ENCODE results near the gene TCEA3. TPM values are rescaled to one million over a fixed set of nuclear protein-coding genes. Genes with fewer than 3 reads are reported as not detected.
A peak's percentile ranks its signal among the peaks of the same experiment; 100 is the strongest.

The TCEA3 gene
- polyA plus RNA-seq (0.18 to 0.63 TPM (median 0.38 TPM) in 3 replicates), polyA minus RNA-seq (0.13 to 1.1 TPM in 2 of 3 replicates, not detected in the other)
- polyA plus RNA-seq (2011; ENCODE audit: low read depth), result 3.7 TPM
- 0.22 and 0.45 TPM in 2 replicates for polyA plus RNA-seq (2011; cell fraction: cytosol; rRNA removed)
- polyA plus RNA-seq (2011; cell fraction: nucleus; rRNA removed), result 0.93 and 1.5 TPM in 2 replicates
- polyA plus RNA-seq (2012; ENCODE audit: low replicate concordance), result 0.16 and 2.1 TPM in 2 replicates
- polyA minus RNA-seq (2011; cell fraction: cytosol; rRNA and poly(A)+ RNA removed), result not detected
- 0.93 TPM in 1 of 2 replicates, not detected in the other for polyA minus RNA-seq (2011; cell fraction: nucleus; rRNA and poly(A)+ RNA removed)

DNA sequence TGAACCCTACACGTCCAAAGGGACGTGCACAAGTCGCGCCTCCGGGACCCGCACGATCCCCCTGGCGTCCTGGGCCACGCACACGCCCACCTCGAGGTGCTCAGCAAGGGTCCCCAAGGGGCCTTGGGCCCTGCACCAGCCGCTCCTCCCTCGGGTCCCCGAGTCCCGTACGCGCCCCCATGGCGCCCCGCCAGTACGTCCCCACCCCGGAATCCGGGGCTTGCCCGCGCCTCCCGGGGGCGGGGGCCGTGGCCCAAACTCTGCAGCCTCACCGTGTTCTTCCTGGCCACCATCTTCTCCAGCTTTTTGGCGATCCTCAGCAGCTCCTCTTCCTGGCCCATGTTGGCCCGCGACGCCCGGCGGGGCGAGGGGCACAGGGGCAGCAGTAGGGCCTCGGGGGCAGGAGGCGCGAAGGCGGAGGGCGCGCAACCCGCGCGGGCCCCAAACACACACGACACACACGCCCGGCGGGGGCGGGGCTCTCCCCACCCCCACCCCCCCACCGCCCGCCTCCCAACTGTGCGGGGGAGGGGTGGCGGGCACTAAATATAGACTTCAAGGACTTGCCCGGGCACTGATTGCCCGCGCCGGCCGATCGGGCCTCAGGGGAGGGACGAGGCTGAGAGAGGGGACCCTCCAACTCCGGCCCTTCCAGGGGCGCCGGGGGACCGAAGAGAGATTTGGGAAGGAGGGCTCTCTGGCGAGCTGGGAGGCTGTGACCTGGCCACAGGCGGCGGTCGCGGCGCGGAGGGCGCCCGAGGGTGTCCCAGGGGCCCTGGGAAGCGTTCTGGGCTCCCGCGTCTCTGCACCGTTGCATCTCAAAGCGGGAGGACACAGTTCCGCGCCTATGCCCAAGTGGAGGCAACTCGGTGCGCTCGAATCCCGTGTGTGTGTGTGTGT, at the start of gene TCEA3:
TCEA3 (minus strand) TSS at position 456 of the 900 bp plus-strand sequence; CDS start at position 341, 115 bp downstream.
- H3K9me1 ChIP-seq (ENCODE audit: control insufficient read depth, extremely low read depth, insufficient read depth, low read length), result no peaks in the 10 kb centered on the region
- TF ChIP-seq EZH2 (IDR thresholded peaks at IDR 0.05; ENCODE audit: low read length), result peak; percentile 58
- TF ChIP-seq, protein P1, sequence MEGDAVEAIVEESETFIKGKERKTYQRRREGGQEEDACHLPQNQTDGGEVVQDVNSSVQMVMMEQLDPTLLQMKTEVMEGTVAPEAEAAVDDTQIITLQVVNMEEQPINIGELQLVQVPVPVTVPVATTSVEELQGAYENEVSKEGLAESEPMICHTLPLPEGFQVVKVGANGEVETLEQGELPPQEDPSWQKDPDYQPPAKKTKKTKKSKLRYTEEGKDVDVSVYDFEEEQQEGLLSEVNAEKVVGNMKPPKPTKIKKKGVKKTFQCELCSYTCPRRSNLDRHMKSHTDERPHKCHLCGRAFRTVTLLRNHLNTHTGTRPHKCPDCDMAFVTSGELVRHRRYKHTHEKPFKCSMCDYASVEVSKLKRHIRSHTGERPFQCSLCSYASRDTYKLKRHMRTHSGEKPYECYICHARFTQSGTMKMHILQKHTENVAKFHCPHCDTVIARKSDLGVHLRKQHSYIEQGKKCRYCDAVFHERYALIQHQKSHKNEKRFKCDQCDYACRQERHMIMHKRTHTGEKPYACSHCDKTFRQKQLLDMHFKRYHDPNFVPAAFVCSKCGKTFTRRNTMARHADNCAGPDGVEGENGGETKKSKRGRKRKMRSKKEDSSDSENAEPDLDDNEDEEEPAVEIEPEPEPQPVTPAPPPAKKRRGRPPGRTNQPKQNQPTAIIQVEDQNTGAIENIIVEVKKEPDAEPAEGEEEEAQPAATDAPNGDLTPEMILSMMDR (optimal IDR thresholded peaks at IDR 0.05 in 1 of 3, IDR thresholded peaks at IDR 0.05 in 1 of 3, conservative IDR thresholded peaks at IDR 0.05 in 1 of 3; ENCODE audit: extremely low read depth in 1 of 3, insufficient read depth in 2 of 3, low read length in 3 of 3), result no peak
- H3K79me2 ChIP-seq (ENCODE audit: control insufficient read depth, insufficient read depth, low read length), result no peaks in the 10 kb centered on the region
- H3K27ac ChIP-seq (ENCODE audit: control insufficient read depth, insufficient read depth, low read length), result no peak within 1 kb of the TSS
- peak within 1 kb of the TSS; percentile 67 for H3K4me2 ChIP-seq (ENCODE audit: control insufficient read depth, extremely low read depth, insufficient read depth, low read depth, low read length)
- peak within 1 kb of the TSS in 2 of 3 experiments; percentile 25 to 49 for H3K4me3 ChIP-seq (ENCODE audit: control insufficient read depth in 2 of 3, extremely low read depth in 1 of 3, insufficient read depth in 2 of 3, low read depth in 1 of 3, low read length in 3 of 3)
- no peak within 1 kb of the TSS for H3K9ac ChIP-seq (ENCODE audit: control insufficient read depth, extremely low read depth, insufficient read depth, low read length)
- H4K20me1 ChIP-seq (ENCODE audit: control insufficient read depth, extremely low read depth, insufficient read depth, low read length), result no peaks in the 10 kb centered on the region
- peaks cover 22% of the 10 kb centered on the region for H3K4me1 ChIP-seq (ENCODE audit: control insufficient read depth, extremely low read depth, insufficient read depth, low read length)
- dilution Hi-C loops (cut with MboI; ENCODE audit: extremely low pct_ligation_motif_present, low sequenced_read_pairs), result loop anchor here (10.0 kb wide), 1 partner anchor 90 kb away; no protein-coding TSS in a partner anchor
- peak within 1 kb of the TSS; percentile 53 for H2AFZ ChIP-seq (ENCODE audit: control insufficient read depth, low read length)
- no peak for FAIRE-seq
- H3K27me3 ChIP-seq (ENCODE audit: control insufficient read depth, extremely low read depth, insufficient read depth, low read length), result peaks cover 34% of the 10 kb centered on the region
- H3K36me3 ChIP-seq (ENCODE audit: control insufficient read depth in 2 of 2, extremely low read depth in 1 of 2, insufficient read depth in 2 of 2, low read length in 2 of 2), result peaks cover 0 to 2% of the 10 kb centered on the region in 2 experiments
- no peak for DNase-seq (ENCODE audit: low read depth, low spot score)
- no peaks in the 10 kb centered on the region for H3K9me3 ChIP-seq (ENCODE audit: control insufficient read depth, low read depth, low read length)

DNA sequence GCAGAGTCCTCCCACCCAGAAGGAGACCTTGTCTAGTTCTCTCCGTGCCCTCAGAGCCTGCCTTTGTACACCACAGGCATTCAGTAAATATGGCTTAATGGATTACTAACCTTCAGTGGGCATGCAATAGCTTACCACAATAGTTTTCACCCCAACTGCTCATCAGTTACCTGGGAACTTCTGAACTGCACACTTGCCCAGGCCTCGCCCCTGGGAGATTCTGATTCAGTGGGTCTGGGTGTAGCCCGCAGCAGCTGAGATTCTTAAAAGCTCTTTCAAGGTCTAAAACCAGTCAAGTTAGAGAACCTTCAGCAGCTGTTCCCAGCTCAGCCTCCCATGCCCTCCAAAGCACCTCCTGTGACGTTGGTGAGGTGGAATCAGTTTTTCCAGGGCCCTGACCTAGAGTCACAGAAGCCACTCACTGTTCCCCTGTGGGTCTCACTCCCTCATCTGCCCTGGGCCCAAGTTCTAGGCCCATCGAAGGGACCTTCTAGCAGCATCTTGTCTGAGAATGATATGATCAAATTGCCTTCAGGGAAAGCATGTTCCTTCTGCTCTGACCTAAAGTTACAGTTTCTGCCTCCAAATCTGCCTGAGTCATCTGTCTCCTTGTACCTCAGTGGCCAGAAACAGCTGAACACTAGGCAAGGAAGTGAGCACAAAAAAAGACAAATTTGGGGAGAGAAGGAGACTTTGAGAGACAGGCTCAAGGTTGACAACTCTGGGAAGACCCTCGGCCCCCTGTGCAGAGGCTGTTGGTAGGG, 48.7 kb upstream of the TCEA3 start:
- H3K4me1 ChIP-seq (ENCODE audit: control insufficient read depth, extremely low read depth, insufficient read depth, low read length), result peaks cover 48% of the 10 kb centered on the region
- TF ChIP-seq, protein P1 (optimal IDR thresholded peaks at IDR 0.05 in 1 of 3, IDR thresholded peaks at IDR 0.05 in 1 of 3, conservative IDR thresholded peaks at IDR 0.05 in 1 of 3; ENCODE audit: extremely low read depth in 1 of 3, insufficient read depth in 2 of 3, low read length in 3 of 3), result no peak
- TF ChIP-seq EZH2 (IDR thresholded peaks at IDR 0.05; ENCODE audit: low read length), result no peak
- no peaks in the 10 kb centered on the region for H3K27me3 ChIP-seq (ENCODE audit: control insufficient read depth, extremely low read depth, insufficient read depth, low read length)
- peak overlapping the region in 1 of 3 experiments; percentile 26 for H3K4me3 ChIP-seq (ENCODE audit: control insufficient read depth in 2 of 3, extremely low read depth in 1 of 3, insufficient read depth in 2 of 3, low read depth in 1 of 3, low read length in 3 of 3)
- H2AFZ ChIP-seq (ENCODE audit: control insufficient read depth, low read length), result no peak overlapping the region
- peak overlapping the region; percentile 67 for H3K9ac ChIP-seq (ENCODE audit: control insufficient read depth, extremely low read depth, insufficient read depth, low read length)
- dilution Hi-C loops (cut with MboI; ENCODE audit: extremely low pct_ligation_motif_present, low sequenced_read_pairs), result no loop called here
- H3K79me2 ChIP-seq (ENCODE audit: control insufficient read depth, insufficient read depth, low read length), result no peaks in the 10 kb centered on the region
- peak overlapping the region; percentile 87 for H3K27ac ChIP-seq (ENCODE audit: control insufficient read depth, insufficient read depth, low read length)
- H3K4me2 ChIP-seq (ENCODE audit: control insufficient read depth, extremely low read depth, insufficient read depth, low read depth, low read length), result peak overlapping the region; percentile 63
- no peaks in the 10 kb centered on the region for H4K20me1 ChIP-seq (ENCODE audit: control insufficient read depth, extremely low read depth, insufficient read depth, low read length)
- no peaks in the 10 kb centered on the region for H3K9me3 ChIP-seq (ENCODE audit: control insufficient read depth, low read depth, low read length)
- DNase-seq (ENCODE audit: low read depth, low spot score), result peak; percentile 67
- FAIRE-seq, result peak; percentile 97
- H3K36me3 ChIP-seq (ENCODE audit: control insufficient read depth in 2 of 2, extremely low read depth in 1 of 2, insufficient read depth in 2 of 2, low read length in 2 of 2), result no peaks in the 10 kb centered on the region
- H3K9me1 ChIP-seq (ENCODE audit: control insufficient read depth, extremely low read depth, insufficient read depth, low read length), result no peaks in the 10 kb centered on the region

All from keratinocyte (primary cell).